HepG2 (cell line): ENCODE data around the gene TMEM87A. TPM values are rescaled to one million over a fixed set of nuclear protein-coding genes. Genes with fewer than 3 reads are reported as not detected.

ENCODE experiments used
- ATAC-seq: fragments of 200-7000 bp; cut with Tn5 transposase; 3 replicates; pipeline ENCODE4 v1.9.1; 2020; ENCODE audit warnings: mild to moderate bottlenecking, moderate library complexity
- BruUV-seq: library from RNA; stranded (reverse); fragments of 400-500 nt; replicated peaks from 2 replicates; lab custom pipeline; 2021; lab: Mats Ljungman, UMichigan
- CTCF ChIA-PET: fragments of 300-600 bp; formaldehyde crosslinking; extraction: SDS; loops from one replicate; lab custom pipeline; 2021; ENCODE audit warnings: low total read pairs, inconsistent platforms, low intra/inter-chr PET ratio; lab: Yijun Ruan, JAX
- POLR2A ChIA-PET: fragments of 350-600 bp; sonication (Branson Sonifier 250); formaldehyde crosslinking; loops from one replicate; lab custom pipeline; 2020; ENCODE audit warnings: antibody characterized with exemption, inconsistent platforms; lab: Yijun Ruan, JAX
- DNase-seq: peaks from one replicate; pipeline ENCODE4 v3.0.0-alpha.2; 2015; ENCODE audit warnings: low spot score
- FAIRE-seq: peaks from 3 replicates; lab custom pipeline; 2011; peaks lifted over from hg19 to GRCh38; lab: Jason Lieb, UNC
- H2AFZ ChIP-seq: one replicate; pipeline ENCODE4 v1.6.1; 2011; ENCODE audit warnings: low read length, inconsistent platforms
- H3K27ac ChIP-seq: fragments of 300-600 bp; 3 replicates; pipeline ENCODE4 v1.8.0; 2011; ENCODE audit warnings: mixed run types, mild to moderate bottlenecking, mixed read lengths, low read length, inconsistent platforms; ENCODE audit not compliant: insufficient read depth; ENCODE audit errors: extremely low read length
- H3K27me3 ChIP-seq, 2 experiments: fragments of 200-600 bp in 1 of 2; 2 replicates in 1 of 2; 3 replicates in 1 of 2; pipeline versions ENCODE4 v1.6.0 to v1.8.0; 2011; ENCODE audit warnings: low read length in 2 of 2, mild to moderate bottlenecking in 2 of 2, moderate library complexity in 2 of 2, inconsistent platforms in 1 of 2; ENCODE audit not compliant: insufficient read depth in 2 of 2, control insufficient read depth in 1 of 2
- H3K36me3 ChIP-seq, 2 experiments: fragments of 200-600 bp in 1 of 2; replicated peaks in 1 of 2; 2 replicates in 1 of 2; 3 replicates in 1 of 2; pipeline versions ENCODE4 v1.5.1 to v1.8.0; 2011; ENCODE audit warnings: low read length in 2 of 2, inconsistent platforms in 1 of 2; ENCODE audit not compliant: insufficient read depth in 2 of 2, control insufficient read depth in 1 of 2
- H3K4me1 ChIP-seq: 2 replicates; pipeline ENCODE4 v1.5.1; 2012; ENCODE audit warnings: low read length, inconsistent platforms; ENCODE audit not compliant: insufficient read depth
- H3K4me2 ChIP-seq: 2 replicates; pipeline ENCODE4 v1.6.0; 2011; ENCODE audit warnings: low read depth, low read length, inconsistent platforms
- H3K4me3 ChIP-seq, 3 experiments: fragments of 200-600 bp in 1 of 3; sonication (generic), shearing (Covaris generic) in 1 of 3; replicated peaks in 1 of 3; 2 replicates each; pipeline ENCODE4 v1.5.1; 2011 to 2016; ENCODE audit warnings: low read length in 3 of 3, inconsistent platforms in 2 of 3, low read depth in 2 of 3, mild to moderate bottlenecking in 2 of 3, control low read depth in 1 of 3, mixed read lengths in 1 of 3; ENCODE audit not compliant: insufficient read depth in 1 of 3
- H3K79me2 ChIP-seq: one replicate; pipeline ENCODE4 v1.6.1; 2011; ENCODE audit warnings: low read length, inconsistent platforms; ENCODE audit not compliant: insufficient read depth
- H3K9ac ChIP-seq: 2 replicates; pipeline ENCODE4 v1.6.0; 2011; ENCODE audit warnings: mild to moderate bottlenecking, low read depth, low read length, inconsistent platforms; ENCODE audit not compliant: insufficient read depth
- H3K9me3 ChIP-seq: 2 replicates; pipeline ENCODE4 v1.5.1; 2012; ENCODE audit warnings: mild to moderate bottlenecking, low read length
- H4K20me1 ChIP-seq: 2 replicates; pipeline ENCODE4 v1.6.0; 2011; ENCODE audit warnings: inconsistent platforms, mild to moderate bottlenecking, low read length, moderate library complexity; ENCODE audit not compliant: insufficient read depth
- AGO1 ChIP-seq: fragments of 200-400 bp; formaldehyde crosslinking; IDR thresholded peaks from 2 replicates; pipeline ENCODE4 v1.6.1; 2017; ENCODE audit warnings: mild to moderate bottlenecking, low read depth, low read length, moderate library complexity; ENCODE audit not compliant: poor library complexity, severe bottlenecking
- BRD4 ChIP-seq: sonication (generic); formaldehyde crosslinking; IDR thresholded peaks from 2 replicates; pipeline ENCODE4 v1.4.0; 2020; ENCODE audit warnings: missing genetic modification reagents
- FOXA1 ChIP-seq, 2 experiments: fragments of 450-650 bp in 1 of 2; sonication (generic) in 1 of 2; formaldehyde crosslinking in 1 of 2; IDR thresholded peaks; 2 replicates each; pipeline versions ENCODE4 v1.4.0 to v1.6.1; 2016 to 2020; ENCODE audit warnings: missing genetic modification reagents in 1 of 2
- FOXA3 ChIP-seq: IDR thresholded peaks from 2 replicates; pipeline ENCODE4 v1.6.1; 2016; ENCODE audit warnings: missing genetic modification reagents, missing compliant biosample characterization
- NR1H2 ChIP-seq: sonication (generic); formaldehyde crosslinking; IDR thresholded peaks from 2 replicates; pipeline ENCODE4 v1.8.1; 2022; ENCODE audit warnings: low read depth, missing genetic modification reagents, borderline replicate concordance
- PCBP1 ChIP-seq: fragments of 200-400 bp; formaldehyde crosslinking; IDR thresholded peaks from 2 replicates; pipeline ENCODE4 v1.6.1; 2017; ENCODE audit warnings: mild to moderate bottlenecking, low read depth, low read length, borderline replicate concordance
- PHF21A ChIP-seq: sonication (generic); formaldehyde crosslinking; IDR thresholded peaks from 2 replicates; pipeline ENCODE4 v1.5.0; 2020; ENCODE audit warnings: mild to moderate bottlenecking, missing genetic modification reagents
- SAP130 ChIP-seq: IDR thresholded peaks from 2 replicates; pipeline ENCODE4 v1.6.1; 2016; ENCODE audit warnings: low read depth
- SRSF1 ChIP-seq: fragments of 200-400 bp; formaldehyde crosslinking; optimal IDR thresholded peaks from 2 replicates; pipeline ENCODE3; 2017; ENCODE audit warnings: mild to moderate bottlenecking, low read depth, low read length, moderate library complexity
- TFE3 ChIP-seq: IDR thresholded peaks from 2 replicates; pipeline ENCODE4 v1.6.1; 2016
- THAP11 ChIP-seq: IDR thresholded peaks from 2 replicates; pipeline ENCODE4 v1.6.1; 2016; ENCODE audit warnings: missing biosample characterization, missing genetic modification reagents
- WIZ ChIP-seq: sonication (generic); formaldehyde crosslinking; IDR thresholded peaks from 2 replicates; pipeline ENCODE4 v1.5.1; 2020; ENCODE audit warnings: mild to moderate bottlenecking, missing genetic modification reagents
- ZNF557 ChIP-seq: sonication (generic); formaldehyde crosslinking; IDR thresholded peaks from 2 replicates; pipeline ENCODE4 v1.4.0; 2020; ENCODE audit warnings: missing genetic modification reagents
- ZNF670 ChIP-seq: sonication (generic); formaldehyde crosslinking; IDR thresholded peaks from 2 replicates; pipeline ENCODE4 v1.8.0; 2022; ENCODE audit warnings: mild to moderate bottlenecking, missing genetic modification reagents, borderline replicate concordance
- ZNF839 ChIP-seq: sonication (generic); formaldehyde crosslinking; IDR thresholded peaks from 2 replicates; pipeline ENCODE4 v1.4.0; 2020; ENCODE audit warnings: missing genetic modification reagents, mild to moderate bottlenecking, borderline replicate concordance
- WGBS: methylation state at CpG from one replicate; pipeline ENCODE4 v1.1.6; 2017; ENCODE audit warnings: low lambda C conversion rate; 5-methylcytosine and 5-hydroxymethylcytosine counted together
- in situ Hi-C: cut with HindIII; loops from 2 replicates; pipeline ENCODE4 v1.10.0; 2017; ENCODE audit warnings: low pct_unique_long_range_greater_than_20kb; ENCODE audit not compliant: extremely low pct_ligation_motif_present
- intact Hi-C: fragments of 100-400 bp; cut with micrococcal nuclease; formaldehyde crosslinking; loops from one replicate; pipeline ENCODE4 v1.10.0; 2022; ENCODE audit not compliant: unreplicated experiment
- polyA plus RNA-seq, 8 experiments: library from polyadenylated mRNA; depleted of rRNA in 3 of 8; stranded (reverse) in 7 of 8; unstranded in 1 of 8; fragments of >200 nt; fragmentation: Illumina TruSeq in 4 of 8; extraction: Trizol in 4 of 8; gene quantifications; 2 replicates each; pipeline versions ENCODE4 v1.2.1 to v1.2.3, GENCODE V29; 2011 to 2016; ENCODE audit warnings: low read depth in 4 of 8, missing spikeins in 1 of 8, mixed read lengths in 1 of 8; ENCODE audit not compliant: insufficient read depth in 1 of 8
- total RNA-seq, 5 experiments: library from RNA; depleted of rRNA; stranded (reverse); fragments of >200 nt; fragmentation: Illumina TruSeq; extraction: Trizol; gene quantifications; 2 replicates each; pipeline ENCODE4 v1.2.3, GENCODE V29; 2016; ENCODE audit warnings: low read depth in 1 of 5
- TF ChIP-seq, protein P1 (sequence below): sonication (generic); formaldehyde crosslinking; IDR thresholded peaks from 2 replicates; pipeline ENCODE4 v1.4.0; 2020; ENCODE audit warnings: mild to moderate bottlenecking, missing genetic modification reagents
- TF ChIP-seq, protein P2 (sequence below): IDR thresholded peaks from 2 replicates; pipeline ENCODE4 v1.6.1; 2016; ENCODE audit warnings: missing compliant biosample characterization, missing genetic modification reagents, borderline replicate concordance
- TF ChIP-seq, protein P3 (sequence below): sonication (generic); formaldehyde crosslinking; IDR thresholded peaks from 2 replicates; pipeline ENCODE4 v1.4.0; 2020; ENCODE audit warnings: missing genetic modification reagents

Gene TMEM87A
- total and polyA plus RNA-seq, 2 of the 13 experiments (the other 11 are each of a cell fraction or from before 2014, with no cell fraction given): 20.2 to 42.8 TPM

GRCh38 chr15:42228036-42228435, 45.2 kb downstream of the TMEM87A start (continued):
- TF ChIP-seq, protein P1, sequence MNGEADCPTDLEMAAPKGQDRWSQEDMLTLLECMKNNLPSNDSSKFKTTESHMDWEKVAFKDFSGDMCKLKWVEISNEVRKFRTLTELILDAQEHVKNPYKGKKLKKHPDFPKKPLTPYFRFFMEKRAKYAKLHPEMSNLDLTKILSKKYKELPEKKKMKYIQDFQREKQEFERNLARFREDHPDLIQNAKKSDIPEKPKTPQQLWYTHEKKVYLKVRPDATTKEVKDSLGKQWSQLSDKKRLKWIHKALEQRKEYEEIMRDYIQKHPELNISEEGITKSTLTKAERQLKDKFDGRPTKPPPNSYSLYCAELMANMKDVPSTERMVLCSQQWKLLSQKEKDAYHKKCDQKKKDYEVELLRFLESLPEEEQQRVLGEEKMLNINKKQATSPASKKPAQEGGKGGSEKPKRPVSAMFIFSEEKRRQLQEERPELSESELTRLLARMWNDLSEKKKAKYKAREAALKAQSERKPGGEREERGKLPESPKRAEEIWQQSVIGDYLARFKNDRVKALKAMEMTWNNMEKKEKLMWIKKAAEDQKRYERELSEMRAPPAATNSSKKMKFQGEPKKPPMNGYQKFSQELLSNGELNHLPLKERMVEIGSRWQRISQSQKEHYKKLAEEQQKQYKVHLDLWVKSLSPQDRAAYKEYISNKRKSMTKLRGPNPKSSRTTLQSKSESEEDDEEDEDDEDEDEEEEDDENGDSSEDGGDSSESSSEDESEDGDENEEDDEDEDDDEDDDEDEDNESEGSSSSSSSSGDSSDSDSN (CRISPR knock-in tag): no peak

GRCh38 chr15:42226648-42227047, 46.6 kb downstream of the TMEM87A start:
- H3K4me2 ChIP-seq: no peak overlapping the region
- peak overlapping the region; percentile 71 for H3K27ac ChIP-seq
- ChIA-PET CTCF (no interaction called here), POLR2A (no interaction called here)
- H3K36me3 ChIP-seq: peaks cover 10 to 57% of the 10 kb centered on the region in 2 experiments
- peaks cover 28% of the 10 kb centered on the region for H3K4me1 ChIP-seq
- FAIRE-seq (no peak), DNase-seq (peak; percentile 78), ATAC-seq (peak; percentile 96)
- WGBS: 58% methylated on average over 5 of the region's 5 CpGs
- H3K9ac ChIP-seq: no peak overlapping the region
- H3K27me3 ChIP-seq: no peaks in the 10 kb centered on the region
- BruUV-seq: no TSS peak
- H3K4me3 ChIP-seq: no peak overlapping the region
- no peak overlapping the region for H2AFZ ChIP-seq
- H3K9me3 ChIP-seq: no peaks in the 10 kb centered on the region
- in situ Hi-C loops (no loop called here), intact Hi-C loops (loop anchor here (10.0 kb wide), 1 partner anchor 248 kb away; no protein-coding TSS in a partner anchor)
- H3K79me2 ChIP-seq: no peaks in the 10 kb centered on the region
- no peaks in the 10 kb centered on the region for H4K20me1 ChIP-seq
- TF ChIP-seq ZNF839 (CRISPR knock-in tag) (no peak), SAP130 (CRISPR knock-in tag) (peak; percentile 57), NR1H2 (no peak), ZNF670 (CRISPR knock-in tag) (no peak), BRD4 (CRISPR knock-in tag) (no peak), TFE3 (no peak), SRSF1 (no peak), FOXA1 (IDR thresholded peaks at IDR 0.05) (no peak), FOXA1 (CRISPR knock-in tag; IDR thresholded peaks at IDR 0.05) (peak; percentile 52; the same call in 1 of the 2 replicates), PCBP1 (no peak), FOXA3 (CRISPR knock-in tag) (peak; percentile 67), AGO1 (no peak), ZNF557 (no peak), PHF21A (CRISPR knock-in tag) (0 out of 2 replicates have a peak, but pooled peaks have one; percentile 23), WIZ (no peak), THAP11 (CRISPR knock-in tag) (no peak)
- TF ChIP-seq, protein P2, sequence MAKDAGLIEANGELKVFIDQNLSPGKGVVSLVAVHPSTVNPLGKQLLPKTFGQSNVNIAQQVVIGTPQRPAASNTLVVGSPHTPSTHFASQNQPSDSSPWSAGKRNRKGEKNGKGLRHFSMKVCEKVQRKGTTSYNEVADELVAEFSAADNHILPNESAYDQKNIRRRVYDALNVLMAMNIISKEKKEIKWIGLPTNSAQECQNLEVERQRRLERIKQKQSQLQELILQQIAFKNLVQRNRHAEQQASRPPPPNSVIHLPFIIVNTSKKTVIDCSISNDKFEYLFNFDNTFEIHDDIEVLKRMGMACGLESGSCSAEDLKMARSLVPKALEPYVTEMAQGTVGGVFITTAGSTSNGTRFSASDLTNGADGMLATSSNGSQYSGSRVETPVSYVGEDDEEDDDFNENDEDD (CRISPR knock-in tag): no peak
- TF ChIP-seq, protein P3, sequence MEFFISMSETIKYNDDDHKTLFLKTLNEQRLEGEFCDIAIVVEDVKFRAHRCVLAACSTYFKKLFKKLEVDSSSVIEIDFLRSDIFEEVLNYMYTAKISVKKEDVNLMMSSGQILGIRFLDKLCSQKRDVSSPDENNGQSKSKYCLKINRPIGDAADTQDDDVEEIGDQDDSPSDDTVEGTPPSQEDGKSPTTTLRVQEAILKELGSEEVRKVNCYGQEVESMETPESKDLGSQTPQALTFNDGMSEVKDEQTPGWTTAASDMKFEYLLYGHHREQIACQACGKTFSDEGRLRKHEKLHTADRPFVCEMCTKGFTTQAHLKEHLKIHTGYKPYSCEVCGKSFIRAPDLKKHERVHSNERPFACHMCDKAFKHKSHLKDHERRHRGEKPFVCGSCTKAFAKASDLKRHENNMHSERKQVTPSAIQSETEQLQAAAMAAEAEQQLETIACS (CRISPR knock-in tag): no peak
